Fibroblast of the aortic adventitia (primary cell): ENCODE results near the gene ODAM. TPM values are rescaled to one million over a fixed set of nuclear protein-coding genes. Genes with fewer than 3 reads are reported as not detected.

Source experiments
- DNase-seq: peaks from one replicate; pipeline ENCODE4 v3.0.0-alpha.2; 2010; ENCODE audit warnings: low read depth
- H3K4me3 ChIP-seq: 2 replicates; pipeline ENCODE4 v1.5.1; 2011; ENCODE audit warnings: low read depth, mild to moderate bottlenecking, control low read depth, low read length, moderate library complexity
- CTCF ChIP-seq: IDR thresholded peaks from 2 replicates; pipeline ENCODE4 v1.5.1; 2011; ENCODE audit warnings: mild to moderate bottlenecking, low read length, control low read depth, inconsistent platforms; ENCODE audit not compliant: insufficient read depth
- total RNA-seq: library from RNA; depleted of rRNA; stranded (reverse); fragments of >200 nt; gene quantifications from 2 replicates; pipeline ENCODE4 v1.2.3, GENCODE V29; 2012; ENCODE audit warnings: low replicate concordance

Gene ODAM
- total RNA-seq, 1 donor = not detected

GRCh38 chr4:70251250-70251944 is 55.9 kb downstream of the ODAM start:
- DNase-seq = no peak
- H3K4me3 ChIP-seq = no peak overlapping the region
- no peak for TF ChIP-seq CTCF

DNA sequence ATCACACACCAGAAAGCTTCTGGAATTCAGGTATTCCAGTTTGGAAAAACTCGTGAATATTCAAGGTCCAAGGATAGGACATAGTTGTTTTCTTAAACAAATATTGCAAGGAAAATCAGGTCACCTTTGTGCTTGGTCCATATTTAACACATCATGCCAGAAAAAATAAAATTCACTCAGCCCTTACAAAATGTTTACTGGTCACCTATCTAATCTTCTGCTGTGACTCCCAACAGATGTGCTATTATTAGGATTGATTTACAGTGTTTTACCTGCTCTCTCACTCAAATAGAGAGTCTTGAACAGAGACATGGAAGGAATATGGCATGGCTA is 56.4 kb downstream of the ODAM start:
- no peak overlapping the region for H3K4me3 ChIP-seq
- no peak for DNase-seq
- no peak for TF ChIP-seq CTCF

Other genes with a start within 250 kb of the ODAM start
- gene CSN2, start 230.0 kb upstream of the ODAM start, total RNA-seq = not detected in 2 replicates
- 0.72 TPM in 1 of 2 replicates, not detected in the other for gene STATH, start 199.8 kb upstream of the ODAM start, total RNA-seq
- not detected in 2 replicates for gene HTN3, start 167.3 kb upstream of the ODAM start, total RNA-seq
- not detected in 2 replicates for gene HTN1, start 145.3 kb upstream of the ODAM start, total RNA-seq
- not detected in 2 replicates for gene PRR27, start 41.5 kb upstream of the ODAM start, total RNA-seq
- gene FDCSP, start 30.4 kb downstream of the ODAM start, total RNA-seq = not detected in 2 replicates
- not detected in 2 replicates for gene CSN3, start 46.9 kb downstream of the ODAM start, total RNA-seq
- gene CABS1, start 139.3 kb downstream of the ODAM start, total RNA-seq = not detected in 2 replicates
- gene SMR3A, start 165.0 kb downstream of the ODAM start, total RNA-seq = not detected in 2 replicates
- not detected in 2 replicates for gene SMR3B, start 187.4 kb downstream of the ODAM start, total RNA-seq
- not detected in 2 replicates for gene OPRPN, start 202.2 kb downstream of the ODAM start, total RNA-seq